Activated CD8-positive, alpha-beta memory T cell treated with anti-CD3 and anti-CD28 coated beads for 1 hour (primary cell): Measurements from ENCODE around the gene TTC22.

Source experiments
- DNase-seq, 2 donors: peaks; one replicate each; pipeline ENCODE4 v3.0.0-alpha.2; 2020; ENCODE audit warnings: low read depth in 1 of 2; ENCODE audit errors: extremely low read depth in 1 of 2

TTC22 gene

DNA sequence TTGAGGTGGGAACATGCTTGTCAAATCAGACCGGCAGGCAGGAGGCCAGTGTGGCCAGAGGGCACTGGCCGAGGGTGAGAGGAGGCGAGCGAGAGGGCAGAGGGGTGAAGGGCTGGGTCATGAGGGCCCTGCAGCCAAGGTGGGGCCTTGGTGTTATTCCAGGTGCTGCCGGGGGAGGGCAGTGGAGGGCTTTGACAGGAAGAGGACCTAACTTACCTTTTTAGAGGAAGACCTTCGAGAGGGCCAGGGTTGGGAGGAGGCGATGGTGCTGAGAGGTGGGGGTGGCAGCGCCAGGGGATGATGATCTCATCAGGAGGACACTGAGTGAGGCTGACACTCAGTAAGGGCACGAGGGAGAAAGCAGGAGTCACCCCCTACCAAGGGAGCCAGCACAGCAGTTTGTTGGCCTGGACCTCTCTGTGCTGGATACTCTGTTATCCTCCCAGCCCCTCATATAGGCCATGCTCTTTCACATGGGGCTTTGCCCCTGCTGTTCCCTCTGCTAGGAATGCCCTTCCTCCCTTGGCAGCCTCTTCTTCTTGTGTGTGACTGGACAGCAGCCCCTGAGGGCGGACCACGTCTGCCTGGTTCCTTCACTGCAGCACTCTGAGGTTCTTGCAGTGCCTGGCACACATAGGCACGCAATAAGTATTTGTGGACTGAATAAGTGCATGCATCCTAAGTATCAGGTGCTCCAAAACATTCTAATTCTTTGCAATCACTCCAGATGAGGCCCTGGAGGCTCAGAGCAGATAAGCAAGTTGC, 7.5 kb upstream of the TTC22 start:
- DNase-seq: no peak

DNA sequence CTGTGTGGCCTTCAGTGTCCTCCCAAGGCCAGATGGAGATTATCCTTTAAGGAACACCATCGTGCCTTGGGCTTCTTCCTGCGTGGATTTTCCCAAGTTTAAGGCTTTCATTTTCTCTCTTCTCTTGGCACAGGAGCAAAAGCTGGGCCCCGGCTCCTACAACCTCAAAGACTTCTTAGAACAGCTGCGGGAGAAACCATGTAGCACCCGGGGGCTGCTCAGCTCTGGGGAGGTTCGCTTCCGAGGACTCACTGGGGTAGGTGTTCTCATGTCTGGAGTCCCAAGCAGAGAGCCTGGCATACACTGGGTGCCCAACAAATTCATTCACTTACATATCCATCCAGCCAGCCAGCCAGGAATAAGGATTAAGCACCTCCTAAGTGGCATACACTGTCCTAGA, 6.6 kb upstream of the TTC22 start:
- no peak for DNase-seq

DNA sequence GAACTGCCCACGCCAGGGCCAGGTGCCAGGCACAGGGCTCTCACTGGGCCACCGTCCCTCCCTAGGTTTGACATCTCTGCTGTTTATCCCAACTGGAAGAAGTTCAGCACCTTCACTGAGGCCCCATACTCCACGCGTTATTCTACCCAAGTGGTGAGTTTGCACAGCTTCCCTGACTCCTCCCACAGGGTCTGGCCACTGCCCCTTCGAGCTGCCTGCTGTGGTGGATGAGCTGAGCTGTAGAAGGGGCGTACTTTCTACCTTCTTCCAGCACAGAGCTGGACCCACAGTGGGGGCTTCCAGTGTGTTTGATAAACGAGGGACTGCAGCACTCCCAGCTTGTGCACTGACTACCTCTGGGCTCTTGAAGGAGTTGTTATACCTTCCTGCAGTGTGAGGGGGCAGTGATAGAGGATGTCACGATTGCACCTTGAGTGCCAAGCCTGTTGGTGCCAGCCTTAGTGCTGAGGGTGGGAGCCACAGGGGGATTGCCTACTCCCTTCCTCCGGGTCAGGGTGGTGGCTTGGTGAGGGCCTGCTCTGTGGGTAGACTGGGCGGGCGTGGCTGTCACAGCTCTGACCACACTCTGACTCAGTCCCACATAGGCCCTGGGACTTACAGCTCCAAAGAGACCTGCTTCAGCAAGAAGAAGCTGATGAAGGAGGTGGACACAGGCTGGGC, 5.9 kb upstream of the TTC22 start:
- DNase-seq: peak in 1 of 2 donors; percentile 12

DNA sequence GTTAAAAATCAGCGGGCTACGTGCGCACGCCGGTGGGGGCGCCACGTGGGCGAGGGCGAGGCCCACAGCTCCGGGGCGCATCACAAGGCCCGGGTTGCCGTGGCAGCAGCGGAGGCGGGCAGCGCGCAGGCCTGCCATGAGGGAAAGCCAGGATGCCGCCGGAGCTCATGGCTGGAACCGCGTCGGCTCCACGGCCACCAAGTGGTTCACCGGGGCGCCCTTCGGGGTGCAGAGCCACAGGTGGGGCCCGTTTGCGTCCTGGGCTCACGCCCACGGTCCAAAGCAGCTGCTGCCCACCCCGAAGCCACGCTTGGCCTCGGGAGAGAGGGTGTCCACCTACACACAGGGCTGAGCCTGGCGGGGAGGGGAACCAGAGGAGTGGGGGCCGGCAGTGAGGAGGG, 4.9 kb upstream of the TTC22 start:
- DNase-seq: no peak

DNA sequence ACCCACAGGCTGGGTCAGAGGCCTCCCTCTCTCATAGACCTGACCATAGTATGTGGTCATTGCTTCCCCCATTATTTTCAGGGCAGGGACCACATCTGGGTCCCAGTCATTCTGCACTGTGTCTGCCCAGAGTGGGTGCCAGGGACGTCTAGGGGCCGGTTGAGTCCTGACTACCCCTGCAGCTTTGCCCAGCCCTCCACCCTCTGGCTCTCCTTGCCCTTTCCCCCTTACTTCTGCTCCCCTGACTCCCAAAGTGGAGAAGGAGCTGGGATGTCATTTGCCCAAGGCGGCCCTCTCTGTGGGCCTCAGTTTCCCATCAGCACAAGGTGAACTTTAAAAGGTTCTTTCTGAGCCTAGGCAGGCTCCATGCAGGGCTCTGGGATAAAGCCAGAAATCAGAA, 4.3 kb upstream of the TTC22 start:
- no peak for DNase-seq

DNA sequence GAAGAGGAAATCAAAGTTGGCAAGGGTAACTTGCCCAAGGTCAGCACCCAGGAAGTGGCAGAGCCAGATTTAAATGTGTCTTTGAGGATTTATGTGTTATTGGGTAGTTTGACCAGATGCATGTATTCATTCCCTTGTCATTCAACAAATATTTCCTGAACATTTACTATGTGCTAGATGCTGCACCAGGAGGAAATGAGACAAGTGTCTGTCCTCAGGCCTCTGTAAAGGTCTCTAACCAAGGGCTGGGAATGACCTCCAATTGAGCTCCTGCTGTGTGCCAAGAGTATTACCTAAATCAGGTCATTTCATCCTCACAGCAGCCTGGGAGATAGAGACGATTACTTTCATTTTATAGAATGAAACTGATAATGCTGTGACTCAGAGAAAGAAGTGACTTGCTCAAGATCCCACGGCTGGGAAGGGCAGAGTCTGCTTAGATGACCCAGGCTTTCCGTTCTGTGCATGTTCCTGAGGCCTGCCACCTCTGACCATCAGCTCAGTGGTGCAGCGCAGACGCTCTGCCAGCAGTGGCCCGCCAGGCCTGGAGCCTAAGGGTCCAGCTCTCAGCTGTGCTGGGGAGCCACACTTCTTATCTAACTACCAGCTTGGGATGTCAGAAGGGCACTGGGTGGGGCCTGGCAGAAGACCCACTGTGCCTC, 3.5 kb upstream of the TTC22 start:
- no peak for DNase-seq

GRCh38 chr1:54803761-54804470, 2.8 kb upstream of the TTC22 start:
- no peak for DNase-seq

DNA sequence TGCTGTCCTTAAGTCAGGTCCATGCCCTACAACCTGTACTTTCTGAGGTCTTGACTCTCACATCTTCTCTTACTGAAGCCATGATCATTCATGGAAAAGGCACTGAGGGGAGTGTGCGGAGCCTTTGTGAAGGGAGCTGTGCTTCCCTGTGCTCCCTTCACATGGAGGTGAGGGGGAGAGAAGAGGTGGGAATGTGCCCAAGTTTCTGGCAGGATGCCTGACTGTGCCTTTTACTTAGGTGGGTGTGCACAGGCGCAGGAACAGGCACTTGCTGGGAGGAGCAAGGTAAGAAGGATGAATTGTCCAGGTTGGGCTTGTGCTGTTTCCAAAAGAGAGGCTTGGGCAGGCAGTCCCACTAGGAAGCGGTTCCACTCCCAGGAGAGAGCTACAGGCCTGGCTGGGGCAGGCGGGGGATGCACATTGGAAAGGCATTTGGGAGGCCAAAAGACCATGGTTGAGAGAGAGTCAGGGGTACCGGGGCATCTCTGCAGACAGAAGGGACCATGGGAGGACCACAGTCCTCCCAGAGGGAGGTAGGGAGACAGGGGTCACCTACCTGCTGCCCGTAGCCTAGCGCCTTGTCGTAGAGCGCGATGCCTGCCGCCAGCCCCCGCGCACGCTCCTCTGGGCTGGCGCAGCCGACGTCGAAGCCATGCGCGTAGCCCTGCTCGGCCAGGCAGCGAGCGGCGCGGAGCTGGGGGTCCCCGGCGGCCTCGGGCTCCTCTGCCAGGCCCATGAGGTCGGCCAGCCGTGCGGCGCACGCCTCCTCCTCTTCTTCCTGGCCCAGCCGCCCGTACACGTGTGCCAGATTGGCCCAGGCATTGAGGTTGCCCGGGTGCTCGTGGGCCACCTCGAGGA, 853 bp downstream of the TTC22 start:
- DNase-seq: no peak

- no peak for DNase-seq
Observed at GRCh38 chr1:54798769-54799641, 2.1 kb downstream of the TTC22 start.

- no peak for DNase-seq
Observed at GRCh38 chr1:54798206-54798605, 2.9 kb downstream of the TTC22 start.

- DNase-seq: no peak
Observed at GRCh38 chr1:54796902-54797301, 4.2 kb downstream of the TTC22 start.

- no peak for DNase-seq
Observed at GRCh38 chr1:54795841-54796468, 5.2 kb downstream of the TTC22 start.

- no peak for DNase-seq
Observed at GRCh38 chr1:54795356-54795665, 5.8 kb downstream of the TTC22 start.

GRCh38 chr1:54794451-54795355, 6.4 kb downstream of the TTC22 start:
- no peak for DNase-seq

DNA sequence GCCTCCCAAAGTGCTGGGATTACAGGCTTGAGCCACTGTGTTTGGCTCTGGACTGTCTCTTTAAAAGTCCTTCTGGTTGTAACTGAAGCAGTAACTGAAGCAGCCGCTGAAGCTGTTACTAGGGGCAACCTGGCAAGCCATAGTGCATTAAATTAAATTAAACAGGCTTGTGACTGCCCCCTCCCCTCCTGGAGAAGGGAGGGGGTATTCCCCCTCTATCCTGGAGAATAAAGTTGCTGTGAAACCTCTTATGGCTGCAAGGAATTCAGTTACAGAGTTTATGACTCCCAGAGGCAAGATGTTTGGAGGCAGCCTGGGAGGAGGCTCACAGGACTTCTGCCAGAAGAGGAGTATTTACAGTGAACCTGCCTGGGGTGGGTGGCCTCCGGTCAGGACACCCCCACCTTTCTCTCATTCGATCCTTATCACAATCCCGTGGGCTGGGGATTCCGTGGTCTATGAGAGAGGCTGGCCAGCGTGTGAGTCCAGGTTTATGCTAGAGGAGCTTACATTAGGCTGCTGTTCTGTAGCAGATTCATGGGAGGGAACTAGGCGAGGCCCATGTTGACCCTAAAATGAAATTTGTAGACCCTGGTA, 8.3 kb downstream of the TTC22 start:
- DNase-seq: no peak

GRCh38 chr1:54791880-54792522, 9.1 kb downstream of the TTC22 start:
- DNase-seq: no peak

GRCh38 chr1:54788459-54788858, 12.7 kb downstream of the TTC22 start:
- DNase-seq: no peak
